Measurements from ENCODE around the gene VIL1.

VIL1 gene

GRCh38 chr2:218400167-218400929, 18.6 kb upstream of the VIL1 start:
- TF ChIP-seq, protein P1, sequence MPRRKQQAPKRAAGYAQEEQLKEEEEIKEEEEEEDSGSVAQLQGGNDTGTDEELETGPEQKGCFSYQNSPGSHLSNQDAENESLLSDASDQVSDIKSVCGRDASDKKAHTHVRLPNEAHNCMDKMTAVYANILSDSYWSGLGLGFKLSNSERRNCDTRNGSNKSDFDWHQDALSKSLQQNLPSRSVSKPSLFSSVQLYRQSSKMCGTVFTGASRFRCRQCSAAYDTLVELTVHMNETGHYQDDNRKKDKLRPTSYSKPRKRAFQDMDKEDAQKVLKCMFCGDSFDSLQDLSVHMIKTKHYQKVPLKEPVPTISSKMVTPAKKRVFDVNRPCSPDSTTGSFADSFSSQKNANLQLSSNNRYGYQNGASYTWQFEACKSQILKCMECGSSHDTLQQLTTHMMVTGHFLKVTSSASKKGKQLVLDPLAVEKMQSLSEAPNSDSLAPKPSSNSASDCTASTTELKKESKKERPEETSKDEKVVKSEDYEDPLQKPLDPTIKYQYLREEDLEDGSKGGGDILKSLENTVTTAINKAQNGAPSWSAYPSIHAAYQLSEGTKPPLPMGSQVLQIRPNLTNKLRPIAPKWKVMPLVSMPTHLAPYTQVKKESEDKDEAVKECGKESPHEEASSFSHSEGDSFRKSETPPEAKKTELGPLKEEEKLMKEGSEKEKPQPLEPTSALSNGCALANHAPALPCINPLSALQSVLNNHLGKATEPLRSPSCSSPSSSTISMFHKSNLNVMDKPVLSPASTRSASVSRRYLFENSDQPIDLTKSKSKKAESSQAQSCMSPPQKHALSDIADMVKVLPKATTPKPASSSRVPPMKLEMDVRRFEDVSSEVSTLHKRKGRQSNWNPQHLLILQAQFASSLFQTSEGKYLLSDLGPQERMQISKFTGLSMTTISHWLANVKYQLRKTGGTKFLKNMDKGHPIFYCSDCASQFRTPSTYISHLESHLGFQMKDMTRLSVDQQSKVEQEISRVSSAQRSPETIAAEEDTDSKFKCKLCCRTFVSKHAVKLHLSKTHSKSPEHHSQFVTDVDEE (CRISPR knock-in tag; IDR thresholded peaks at IDR 0.05) = no peak
- TF ChIP-seq PPARA (CRISPR knock-in tag; IDR thresholded peaks at IDR 0.05; ENCODE audit: borderline replicate concordance) (no peak), OSR1 (CRISPR knock-in tag; IDR thresholded peaks at IDR 0.05) (no peak), ZFP3 (CRISPR knock-in tag; IDR thresholded peaks at IDR 0.05) (no peak)
- ATAC-seq = peak; percentile 20

- TF ChIP-seq PPARA (CRISPR knock-in tag; IDR thresholded peaks at IDR 0.05; ENCODE audit: borderline replicate concordance) = no peak
- no peak for TF ChIP-seq CREB5 (CRISPR knock-in tag; IDR thresholded peaks at IDR 0.05; ENCODE audit: low read depth)
- no peak for TF ChIP-seq ZFP3 (CRISPR knock-in tag; IDR thresholded peaks at IDR 0.05)
- no peak for TF ChIP-seq RARB (CRISPR knock-in tag; IDR thresholded peaks at IDR 0.05)
- TF ChIP-seq CSDC2 (CRISPR knock-in tag; IDR thresholded peaks at IDR 0.05) = no peak
- no peak for TF ChIP-seq ISL1 (CRISPR knock-in tag; IDR thresholded peaks at IDR 0.05)
- TF ChIP-seq, protein P2, sequence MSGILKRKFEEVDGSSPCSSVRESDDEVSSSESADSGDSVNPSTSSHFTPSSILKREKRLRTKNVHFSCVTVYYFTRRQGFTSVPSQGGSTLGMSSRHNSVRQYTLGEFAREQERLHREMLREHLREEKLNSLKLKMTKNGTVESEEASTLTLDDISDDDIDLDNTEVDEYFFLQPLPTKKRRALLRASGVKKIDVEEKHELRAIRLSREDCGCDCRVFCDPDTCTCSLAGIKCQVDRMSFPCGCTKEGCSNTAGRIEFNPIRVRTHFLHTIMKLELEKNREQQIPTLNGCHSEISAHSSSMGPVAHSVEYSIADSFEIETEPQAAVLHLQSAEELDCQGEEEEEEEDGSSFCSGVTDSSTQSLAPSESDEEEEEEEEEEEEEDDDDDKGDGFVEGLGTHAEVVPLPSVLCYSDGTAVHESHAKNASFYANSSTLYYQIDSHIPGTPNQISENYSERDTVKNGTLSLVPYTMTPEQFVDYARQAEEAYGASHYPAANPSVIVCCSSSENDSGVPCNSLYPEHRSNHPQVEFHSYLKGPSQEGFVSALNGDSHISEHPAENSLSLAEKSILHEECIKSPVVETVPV (CRISPR knock-in tag; IDR thresholded peaks at IDR 0.05) = no peak
- TF ChIP-seq, protein P3, sequence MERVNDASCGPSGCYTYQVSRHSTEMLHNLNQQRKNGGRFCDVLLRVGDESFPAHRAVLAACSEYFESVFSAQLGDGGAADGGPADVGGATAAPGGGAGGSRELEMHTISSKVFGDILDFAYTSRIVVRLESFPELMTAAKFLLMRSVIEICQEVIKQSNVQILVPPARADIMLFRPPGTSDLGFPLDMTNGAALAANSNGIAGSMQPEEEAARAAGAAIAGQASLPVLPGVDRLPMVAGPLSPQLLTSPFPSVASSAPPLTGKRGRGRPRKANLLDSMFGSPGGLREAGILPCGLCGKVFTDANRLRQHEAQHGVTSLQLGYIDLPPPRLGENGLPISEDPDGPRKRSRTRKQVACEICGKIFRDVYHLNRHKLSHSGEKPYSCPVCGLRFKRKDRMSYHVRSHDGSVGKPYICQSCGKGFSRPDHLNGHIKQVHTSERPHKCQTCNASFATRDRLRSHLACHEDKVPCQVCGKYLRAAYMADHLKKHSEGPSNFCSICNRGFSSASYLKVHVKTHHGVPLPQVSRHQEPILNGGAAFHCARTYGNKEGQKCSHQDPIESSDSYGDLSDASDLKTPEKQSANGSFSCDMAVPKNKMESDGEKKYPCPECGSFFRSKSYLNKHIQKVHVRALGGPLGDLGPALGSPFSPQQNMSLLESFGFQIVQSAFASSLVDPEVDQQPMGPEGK (CRISPR knock-in tag; IDR thresholded peaks at IDR 0.05; ENCODE audit: borderline replicate concordance) = no peak
- TF ChIP-seq ZFP30 (CRISPR knock-in tag; IDR thresholded peaks at IDR 0.05) = no peak
- no peak for TF ChIP-seq ZC3H10 (CRISPR knock-in tag; IDR thresholded peaks at IDR 0.05)
- TF ChIP-seq ESRRG (CRISPR knock-in tag; IDR thresholded peaks at IDR 0.05) = no peak
- TF ChIP-seq TOX (CRISPR knock-in tag; IDR thresholded peaks at IDR 0.05; ENCODE audit: borderline replicate concordance) = no peak
- no peak for TF ChIP-seq TCF4 (CRISPR knock-in tag; IDR thresholded peaks at IDR 0.05; ENCODE audit: borderline replicate concordance)
- no peak for TF ChIP-seq GLIS3 (CRISPR knock-in tag; IDR thresholded peaks at IDR 0.05)
- TF ChIP-seq, protein P1 (CRISPR knock-in tag; IDR thresholded peaks at IDR 0.05) = no peak
- no peak for TF ChIP-seq BACH2 (CRISPR knock-in tag; IDR thresholded peaks at IDR 0.05; ENCODE audit: borderline replicate concordance)
- no peak for TF ChIP-seq SNAI2 (CRISPR knock-in tag; IDR thresholded peaks at IDR 0.05)
- ATAC-seq = no peak
Measured at GRCh38 chr2:218400930-218401881, 17.7 kb upstream of the VIL1 start.
